Dedifferentiated amniotic fluid mesenchymal stem cell (primary cell): ENCODE measurements around the gene RHOT2.

Experiments used
- DNase-seq: peaks from one replicate; pipeline ENCODE4 v3.0.0-alpha.2; 2016; ENCODE audit errors: extremely low spot score

The RHOT2 gene

DNA sequence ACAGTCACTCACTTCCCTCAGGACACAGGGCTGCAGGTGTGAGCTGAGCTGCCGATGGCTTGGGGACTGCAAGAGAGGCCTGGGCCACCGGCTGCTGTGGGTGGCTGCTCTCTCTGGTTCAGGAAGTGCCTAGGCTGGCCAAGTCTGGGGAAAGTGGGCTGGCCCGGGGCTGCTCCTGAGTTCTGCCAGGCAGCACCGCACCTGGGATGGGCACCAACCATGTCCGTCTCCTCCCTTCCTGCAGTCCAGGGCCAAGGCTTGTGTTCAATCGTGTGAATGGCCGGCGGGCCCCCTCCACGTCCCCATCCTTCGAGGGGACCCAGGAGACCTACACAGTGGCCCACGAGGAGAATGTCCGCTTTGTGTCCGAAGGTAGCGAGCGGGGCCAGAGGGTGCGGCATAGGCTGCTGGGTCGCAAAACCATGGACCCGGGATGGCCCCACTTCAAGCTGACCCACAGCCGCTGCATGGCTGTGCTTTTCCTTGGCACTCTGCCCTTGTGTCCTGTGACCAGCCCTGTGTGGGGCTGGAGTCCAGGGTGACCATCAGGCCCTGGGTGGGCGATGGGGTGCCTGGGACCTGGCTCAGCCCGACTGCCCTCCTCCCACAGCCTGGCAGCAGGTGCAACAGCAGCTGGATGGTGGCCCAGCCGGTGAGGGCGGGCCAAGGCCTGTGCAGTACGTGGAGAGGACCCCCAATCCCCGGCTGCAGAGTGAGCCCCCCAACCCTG is 20.6 kb upstream of the RHOT2 start:
- DNase-seq: no peak

DNA sequence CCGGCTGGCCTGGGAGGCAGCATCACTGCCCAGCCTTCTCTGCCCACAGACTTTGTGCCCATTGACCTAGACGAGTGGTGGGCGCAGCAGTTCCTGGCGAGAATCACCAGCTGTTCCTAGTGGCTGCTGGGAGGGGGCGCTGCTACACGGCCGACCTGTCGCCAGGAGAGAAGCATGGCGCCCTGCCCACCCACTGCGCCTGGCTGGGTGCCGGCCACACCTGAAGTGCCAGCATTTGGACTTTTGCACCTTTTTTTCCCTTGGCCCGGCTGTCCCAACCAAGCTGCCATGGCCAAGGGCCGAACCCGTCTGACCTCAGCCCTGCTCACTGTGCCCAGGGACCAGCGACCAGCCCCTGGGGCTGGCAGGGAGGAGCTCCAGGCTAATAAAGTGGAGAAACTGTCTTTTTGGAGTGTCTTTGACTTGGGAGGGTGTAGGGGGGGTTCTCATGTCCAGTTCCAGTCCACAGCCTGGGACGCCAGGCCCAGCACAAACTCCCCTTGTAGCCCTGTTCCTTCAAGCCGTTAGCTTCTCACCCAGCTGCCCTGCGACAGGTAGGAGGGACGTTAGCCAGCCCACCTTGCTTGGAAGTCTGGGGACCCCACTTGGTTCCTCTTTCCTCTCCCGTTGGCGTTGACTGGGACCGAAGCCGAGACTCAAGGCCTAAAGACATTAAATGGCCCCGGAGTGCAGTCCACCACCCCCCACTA is 19.7 kb upstream of the RHOT2 start:
- no peak for DNase-seq

DNA sequence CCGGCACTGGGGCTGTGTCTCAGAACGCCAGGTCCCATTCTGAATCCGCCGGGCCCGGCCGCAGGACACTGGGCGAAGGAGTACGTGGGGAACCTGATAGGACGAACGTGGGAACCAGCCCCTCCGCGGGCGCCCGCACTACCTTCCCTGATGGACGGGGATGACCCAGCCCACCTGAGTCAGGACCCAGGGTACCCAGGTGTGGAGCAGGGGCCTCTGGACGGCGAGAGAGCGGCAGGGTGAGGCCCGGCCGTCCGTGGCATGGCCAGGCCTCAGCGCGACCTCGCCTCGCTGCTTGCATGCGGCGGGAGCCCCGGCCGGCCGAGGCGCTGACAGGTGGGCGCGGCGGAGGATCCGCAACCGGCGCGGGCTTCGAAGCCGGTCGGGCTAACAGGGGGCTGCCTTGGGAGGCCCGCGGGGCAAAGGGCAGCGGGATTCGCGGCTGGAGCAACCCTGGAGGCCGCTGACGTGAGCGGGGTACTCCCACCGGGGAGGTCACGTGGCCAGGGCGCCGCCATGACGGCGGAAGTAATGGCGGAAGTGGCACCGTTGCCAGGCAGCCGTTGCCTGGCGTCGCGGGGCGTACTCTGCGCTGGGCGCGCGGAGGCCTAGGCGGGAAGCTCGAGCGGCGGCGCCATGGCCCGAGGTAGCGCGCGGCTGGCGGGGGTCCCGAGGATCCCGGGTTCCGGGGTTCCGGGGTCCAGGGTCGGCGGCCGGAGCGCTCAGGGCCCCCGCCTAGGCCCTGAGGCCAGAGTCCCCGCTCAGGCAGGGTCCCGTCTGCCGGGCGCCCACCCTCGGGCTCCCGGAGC is 18.9 kb upstream of the RHOT2 start, which contains the start of gene WDR90:
TSS of gene WDR90 (plus strand) at position 585 of the 809 bp plus-strand sequence. CDS start at position 637, 52 bp downstream.
- peak; percentile 75 for DNase-seq

DNA sequence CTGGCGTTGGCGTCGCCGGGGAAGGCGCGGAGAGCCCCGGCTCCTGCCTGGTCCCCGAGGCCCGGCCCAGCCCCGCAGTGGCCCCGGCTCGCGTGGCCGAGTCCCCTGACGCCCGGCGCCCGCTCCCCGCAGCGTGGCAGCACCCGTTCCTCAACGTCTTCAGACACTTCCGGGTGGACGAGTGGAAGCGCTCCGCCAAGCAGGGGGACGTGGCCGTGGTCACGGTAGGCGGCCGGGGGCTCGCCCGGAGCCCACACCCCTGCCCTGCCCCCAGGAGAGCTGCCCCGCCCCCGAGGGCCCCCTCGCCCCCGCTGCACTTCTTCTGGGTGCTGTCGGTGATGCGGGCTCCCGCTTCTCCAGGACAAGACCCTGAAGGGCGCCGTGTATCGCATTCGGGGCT is 18.3 kb upstream of the RHOT2 start:
- DNase-seq: no peak

DNA sequence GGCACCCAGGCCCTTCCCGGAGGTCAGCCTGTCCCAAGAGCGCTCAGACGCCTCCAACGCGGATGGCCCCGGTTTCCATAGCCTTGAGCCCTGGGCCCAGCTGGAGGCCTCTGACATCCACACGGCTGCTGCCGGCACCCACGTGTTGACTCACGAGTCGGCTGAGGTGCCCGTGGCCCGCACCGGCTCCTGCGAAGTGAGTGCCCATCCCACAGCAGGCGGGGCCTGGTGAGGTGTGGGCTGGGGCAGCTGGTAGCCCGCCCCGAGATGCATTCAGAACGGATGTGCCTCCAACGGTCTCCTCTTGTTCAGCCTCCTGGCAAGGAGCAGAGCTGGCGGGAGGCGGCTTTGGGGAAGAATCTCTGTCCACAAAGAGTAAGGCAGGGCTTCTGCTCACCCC is 16.1 kb upstream of the RHOT2 start:
- DNase-seq: no peak

DNA sequence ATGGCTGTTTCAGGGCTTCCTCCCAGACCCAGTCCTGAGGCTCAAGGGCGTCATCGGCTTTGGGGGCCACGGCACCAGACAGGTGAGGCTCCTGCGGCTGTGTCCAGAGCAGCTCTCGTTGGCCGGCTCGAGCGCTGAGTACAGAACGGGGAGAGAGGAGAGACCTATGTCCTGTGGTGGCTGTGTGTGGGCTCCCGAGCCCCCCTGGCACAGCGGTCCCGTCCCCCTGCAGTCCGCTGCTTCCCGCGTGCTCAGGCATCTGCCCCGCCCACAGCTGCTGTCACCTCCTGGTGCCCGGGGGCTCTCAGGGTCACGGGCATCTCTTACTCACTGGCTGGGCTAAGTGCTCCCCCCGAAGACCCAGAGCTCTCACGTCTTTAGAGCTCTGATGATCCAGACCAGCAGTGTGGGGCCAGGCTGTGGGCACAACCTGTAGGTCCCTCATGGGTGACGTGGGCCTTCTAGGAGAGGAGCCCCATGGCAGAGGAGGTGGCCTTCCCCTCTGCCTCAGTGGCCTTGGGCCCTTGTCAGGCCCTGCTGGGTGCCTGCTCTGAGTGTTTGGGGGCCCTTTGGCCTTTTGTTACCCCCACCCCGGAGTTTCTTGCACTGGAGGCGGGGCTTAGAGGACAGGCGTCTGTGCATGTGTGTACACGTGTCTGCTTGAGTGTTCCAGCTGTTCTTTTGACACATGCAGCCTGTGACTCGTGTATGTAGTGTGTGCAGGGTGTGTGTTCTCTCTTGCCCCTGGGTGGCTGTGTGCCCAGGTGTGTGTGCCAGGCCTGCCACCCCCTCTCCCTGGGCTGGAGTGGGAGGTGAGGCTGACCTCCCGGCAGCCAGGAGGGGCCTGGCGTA is 15.3 kb upstream of the RHOT2 start:
- no peak for DNase-seq

DNA sequence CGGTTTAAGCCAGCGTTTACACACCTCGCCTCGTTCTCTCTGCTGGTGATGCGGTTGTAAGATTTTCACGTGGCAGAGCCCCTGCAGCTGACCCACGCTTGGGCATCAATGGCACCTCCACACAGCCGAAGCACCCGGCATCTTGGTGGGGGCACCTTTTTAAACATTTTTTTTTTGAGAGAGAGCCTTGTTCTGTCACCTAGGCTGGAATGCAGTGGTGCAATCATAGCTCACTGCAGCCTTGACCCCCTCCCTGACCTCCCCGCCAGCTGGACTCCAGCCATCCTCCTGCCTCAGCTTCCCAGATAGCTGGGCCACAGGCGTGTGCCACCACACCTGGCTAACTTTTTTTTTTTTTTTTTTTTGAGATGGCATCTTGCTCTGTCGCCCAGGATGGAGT is 13.9 kb upstream of the RHOT2 start:
- no peak for DNase-seq

DNA sequence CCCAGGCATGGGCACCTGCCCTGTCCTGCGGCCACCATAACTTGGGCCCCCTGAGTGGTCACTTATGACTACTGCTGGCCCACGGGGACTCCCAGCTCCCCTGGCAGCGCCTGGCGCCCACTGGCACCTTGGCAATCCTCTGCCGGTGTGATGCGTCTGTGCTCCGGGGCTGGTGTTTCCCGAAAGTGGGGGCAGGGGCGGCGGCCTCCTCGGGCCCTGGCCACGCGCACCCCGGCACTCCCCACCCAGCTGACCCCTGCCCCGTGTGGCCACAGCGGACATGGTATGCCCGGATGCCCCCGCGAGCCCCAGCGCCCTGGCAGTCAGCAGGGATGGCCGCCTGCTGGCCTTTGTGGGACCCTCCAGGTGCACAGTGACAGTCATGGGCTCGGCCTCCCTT is 10.4 kb upstream of the RHOT2 start:
- no peak for DNase-seq

DNA sequence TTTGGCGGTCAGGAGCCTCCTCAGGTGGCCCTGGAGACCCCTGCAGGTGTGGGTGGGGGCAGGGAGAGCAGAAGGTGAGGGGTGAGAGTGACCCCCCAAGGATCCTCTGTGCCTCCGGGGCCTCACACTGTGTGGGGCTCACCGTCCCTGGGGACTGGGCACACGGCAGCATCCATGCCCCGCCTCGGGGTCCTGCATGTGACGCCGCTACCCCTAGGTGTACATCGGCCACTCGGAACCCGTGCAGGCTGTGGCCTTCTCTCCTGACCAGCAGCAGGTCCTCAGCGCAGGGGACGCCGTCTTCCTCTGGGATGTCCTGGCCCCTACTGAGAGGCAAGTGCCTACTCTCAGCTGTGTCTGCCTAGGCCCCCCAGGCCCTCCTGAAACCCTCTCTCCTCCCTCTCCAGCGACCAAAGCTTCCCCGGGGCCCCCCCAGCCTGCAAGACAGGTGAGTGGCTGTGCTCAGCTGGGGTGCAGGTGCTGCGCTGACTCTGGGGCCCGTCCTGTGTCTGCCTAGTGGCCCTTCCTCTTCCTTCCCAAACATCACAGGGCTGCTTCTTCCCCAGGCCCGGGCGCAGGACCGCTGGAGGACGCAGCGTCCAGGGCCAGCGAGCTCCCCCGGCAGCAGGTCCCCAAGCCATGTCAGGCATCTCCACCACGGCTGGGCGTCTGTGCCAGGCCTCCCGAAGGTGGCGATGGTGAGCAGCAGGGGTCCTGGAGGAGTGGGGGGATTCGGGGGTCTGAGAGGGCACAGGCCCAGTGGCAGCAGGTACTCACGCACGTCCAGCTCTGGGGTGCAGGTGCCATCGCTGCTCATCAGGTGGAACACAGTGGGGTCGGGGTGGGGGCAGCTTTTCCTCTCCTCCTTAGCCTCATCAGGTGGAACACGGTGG is 9.0 kb upstream of the RHOT2 start:
- no peak for DNase-seq

DNA sequence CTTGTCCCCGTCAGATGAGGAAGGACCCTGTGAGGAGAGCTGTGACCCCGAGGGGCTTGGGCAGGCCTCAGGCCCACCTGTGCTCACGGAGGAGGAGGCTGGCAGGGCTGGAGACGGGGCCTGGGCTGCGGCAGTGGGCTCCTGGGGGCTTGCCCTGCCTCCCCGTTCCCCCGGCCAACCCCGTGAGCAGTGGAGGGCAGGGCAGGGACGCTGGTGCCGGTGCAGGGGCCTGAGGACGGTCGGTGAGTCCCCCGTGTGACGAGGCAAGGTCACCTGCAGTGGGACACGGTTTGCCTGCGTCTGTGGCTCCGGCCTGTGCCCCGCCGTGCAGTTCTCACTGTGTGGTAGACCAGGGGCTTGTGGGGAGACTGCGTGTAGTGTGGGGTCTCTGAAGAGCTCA is 8.3 kb upstream of the RHOT2 start:
- no peak for DNase-seq

DNA sequence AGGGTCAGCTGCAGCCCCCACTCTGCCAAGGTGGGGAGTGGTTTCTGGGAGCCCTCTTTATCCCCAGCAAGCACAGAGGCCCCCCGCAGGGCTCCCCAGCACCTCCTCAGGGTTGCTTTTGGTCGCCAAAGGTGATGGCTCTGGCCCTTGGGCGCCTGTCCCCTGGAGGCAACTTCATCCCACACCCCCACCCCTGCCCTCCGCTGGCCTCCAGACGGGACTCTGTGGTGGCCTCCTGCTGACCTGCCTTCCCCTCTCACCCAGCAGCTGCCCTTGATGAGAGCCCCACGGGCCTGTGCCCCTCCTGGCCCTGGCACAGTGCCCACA is 7.8 kb upstream of the RHOT2 start:
- no peak for DNase-seq

DNA sequence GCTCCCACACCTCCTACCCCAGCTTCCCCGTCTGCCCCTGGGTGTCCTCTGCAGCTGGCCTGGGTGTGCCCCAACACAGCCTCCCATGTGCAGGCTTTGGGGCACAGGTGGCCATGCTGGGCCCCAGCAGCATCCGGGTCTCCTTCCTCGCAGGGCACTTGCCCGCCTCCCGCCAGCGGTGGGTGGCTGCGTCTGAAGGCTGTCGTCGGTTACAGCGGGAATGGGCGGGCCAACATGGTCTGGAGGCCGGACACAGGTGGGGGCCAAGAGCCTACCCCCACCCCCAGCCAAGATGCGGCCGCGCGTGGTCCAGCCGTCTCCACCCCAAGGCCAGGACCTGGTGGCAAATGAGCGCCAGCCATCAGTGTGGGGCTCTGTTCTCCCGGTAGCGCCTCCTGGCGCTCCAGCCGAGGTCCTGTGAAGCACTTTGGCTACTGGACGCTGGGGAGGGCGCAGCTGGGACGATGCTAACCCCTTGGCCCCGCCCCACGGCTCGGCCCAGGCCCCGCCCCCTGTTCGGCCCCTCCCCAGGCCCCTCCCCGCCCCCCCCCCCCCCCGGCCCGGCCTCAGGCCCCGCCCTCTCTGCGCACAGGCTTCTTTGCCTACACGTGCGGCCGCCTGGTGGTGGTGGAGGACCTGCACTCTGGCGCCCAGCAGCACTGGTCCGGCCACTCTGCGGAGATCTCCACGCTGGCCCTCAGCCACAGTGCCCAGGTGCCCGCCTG is 7.3 kb upstream of the RHOT2 start:
- DNase-seq: peak; percentile 21

DNA sequence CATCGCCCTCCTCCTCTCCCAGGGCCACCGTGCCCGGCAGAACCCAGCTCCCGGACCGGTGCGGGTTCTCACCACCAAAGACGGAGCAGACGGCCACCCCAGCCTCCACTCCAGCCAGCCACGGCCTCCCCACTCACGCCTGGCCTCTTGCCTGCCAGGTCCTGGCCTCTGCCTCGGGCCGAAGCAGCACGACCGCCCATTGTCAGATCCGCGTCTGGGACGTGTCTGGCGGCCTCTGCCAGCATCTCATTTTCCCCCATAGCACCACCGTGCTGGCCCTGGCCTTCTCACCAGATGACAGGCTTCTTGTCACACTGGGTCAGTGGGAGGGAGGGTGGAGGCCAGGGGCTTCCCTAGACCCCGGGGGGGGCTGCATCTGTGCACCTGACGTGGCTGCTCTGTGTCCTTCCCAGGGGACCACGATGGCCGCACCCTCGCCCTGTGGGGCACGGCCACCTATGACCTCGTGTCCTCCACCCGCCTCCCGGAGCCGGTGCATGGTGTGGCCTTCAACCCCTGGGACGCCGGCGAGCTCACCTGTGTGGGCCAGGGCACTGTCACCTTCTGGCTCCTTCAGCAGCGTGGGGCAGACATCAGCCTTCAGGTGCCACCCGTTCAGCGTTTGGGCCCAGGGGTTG is 6.6 kb upstream of the RHOT2 start:
- DNase-seq: no peak

DNA sequence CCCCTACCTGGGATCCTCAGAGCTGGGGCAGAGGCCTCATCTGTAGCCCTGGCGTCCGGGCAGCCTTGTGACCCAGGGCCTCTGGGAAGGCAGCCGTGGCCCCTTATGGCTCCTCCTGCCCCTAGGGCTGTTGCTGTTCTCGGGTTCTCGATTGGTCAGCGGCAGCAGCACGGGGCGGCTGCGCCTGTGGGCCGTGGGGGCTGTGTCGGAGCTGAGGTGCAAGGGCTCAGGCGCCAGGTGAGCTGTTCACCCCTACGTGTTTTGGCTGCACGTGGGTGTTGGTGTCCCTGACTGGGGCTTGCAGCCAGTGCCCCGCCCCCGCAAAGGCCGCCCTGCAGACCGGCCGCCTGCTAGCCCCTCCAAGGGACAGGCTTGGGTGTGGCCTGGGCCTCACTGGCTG is 5.8 kb upstream of the RHOT2 start:
- DNase-seq: no peak

DNA sequence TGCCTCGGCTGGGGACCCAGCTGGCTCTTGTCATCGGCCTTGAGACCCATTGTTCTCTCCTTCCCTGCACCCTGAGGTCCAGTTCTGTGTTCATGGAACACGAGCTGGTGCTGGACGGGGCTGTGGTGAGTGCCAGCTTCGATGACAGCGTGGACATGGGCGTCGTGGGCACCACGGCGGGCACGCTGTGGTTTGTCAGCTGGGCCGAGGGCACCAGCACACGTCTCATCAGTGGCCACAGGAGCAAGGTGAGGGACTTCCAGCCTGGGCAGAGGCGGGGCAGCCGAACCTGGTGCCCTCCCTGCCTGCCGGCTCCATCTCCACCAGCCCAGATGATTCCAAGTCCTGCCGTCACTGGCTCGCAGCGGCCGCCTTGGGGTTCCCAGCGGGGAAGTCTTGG is 5.3 kb upstream of the RHOT2 start:
- DNase-seq: no peak

DNA sequence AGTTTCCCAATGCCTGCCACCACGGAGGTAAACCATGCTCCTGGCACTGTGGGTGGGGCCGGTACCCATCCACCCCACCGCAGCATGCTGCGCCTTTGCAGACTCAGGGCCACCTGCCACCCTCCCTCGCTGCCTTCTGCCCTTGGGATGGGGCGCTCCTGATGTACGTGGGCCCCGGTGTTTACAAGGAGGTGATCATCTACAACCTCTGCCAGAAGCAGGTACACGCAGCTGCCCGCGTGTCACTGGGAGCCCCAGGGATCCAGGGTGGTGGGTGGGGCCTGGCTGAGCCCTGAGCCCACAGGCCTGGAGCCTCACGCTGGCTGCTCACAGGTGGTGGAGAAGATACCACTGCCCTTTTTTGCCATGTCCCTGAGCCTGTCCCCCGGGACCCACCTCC is 1.4 kb upstream of the RHOT2 start:
- DNase-seq: no peak

DNA sequence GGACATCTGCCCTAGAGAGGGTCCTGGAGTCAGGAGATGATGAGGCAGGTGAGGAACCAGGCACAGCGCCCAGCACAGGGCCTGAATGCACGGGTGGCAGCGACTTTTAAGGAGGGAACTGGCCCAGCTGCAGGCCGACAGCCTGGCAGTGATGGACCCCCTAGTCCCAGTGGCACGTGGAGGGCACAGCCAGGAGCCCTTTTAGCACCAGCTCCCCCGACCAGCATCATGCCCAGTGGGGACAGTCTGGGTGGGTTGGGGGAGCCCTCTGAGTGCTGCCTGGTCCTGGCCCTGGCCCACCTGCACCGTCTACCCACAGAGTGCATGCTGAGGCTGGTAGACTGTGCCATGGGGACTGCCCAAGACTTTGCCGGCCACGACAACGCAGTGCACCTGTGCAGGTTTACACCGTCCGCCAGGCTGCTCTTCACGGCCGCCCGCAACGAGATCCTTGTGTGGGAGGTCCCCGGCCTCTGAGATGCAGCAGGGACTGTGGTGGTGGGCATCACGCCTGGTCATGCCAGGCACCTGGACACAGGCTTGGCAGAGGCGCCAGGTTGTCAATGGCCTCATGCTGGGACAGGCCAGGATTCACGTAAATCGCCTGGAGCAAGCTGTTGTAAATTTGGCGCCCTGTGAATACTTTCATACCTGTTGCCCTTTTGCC is 686 bp upstream of the RHOT2 start:
- no peak for DNase-seq

DNA sequence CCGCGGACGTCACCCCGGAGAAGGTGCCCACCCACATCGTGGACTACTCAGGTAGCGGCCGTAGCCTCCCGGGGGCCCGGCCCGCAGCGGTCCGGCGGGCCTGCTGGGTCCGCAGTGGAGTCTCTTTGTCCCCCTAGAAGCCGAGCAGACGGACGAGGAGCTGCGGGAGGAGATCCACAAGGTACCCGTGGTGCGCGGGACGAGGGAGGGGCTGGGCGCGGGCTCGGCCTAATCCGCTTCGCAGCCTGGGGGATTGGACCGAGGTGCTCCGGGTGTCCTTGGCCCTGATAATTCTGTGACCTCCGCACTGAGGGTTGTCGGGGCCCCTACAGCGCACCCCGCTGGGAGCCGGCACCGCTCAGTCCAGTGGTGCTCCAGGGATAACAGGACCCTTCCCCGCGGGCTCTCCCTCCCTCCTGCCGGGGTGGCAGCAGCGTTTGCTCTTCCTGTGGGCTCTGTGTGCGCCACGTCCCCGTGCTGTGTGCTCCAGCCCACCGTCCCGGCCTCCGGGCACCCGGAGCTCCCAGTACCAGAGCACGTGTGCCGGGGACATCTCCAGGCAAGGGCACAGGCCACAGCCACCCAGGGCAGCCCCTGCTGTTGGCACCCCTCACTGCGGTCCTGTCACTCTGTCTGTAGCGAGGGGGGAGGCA is 713 bp downstream of the RHOT2 start:
- no peak for DNase-seq

DNA sequence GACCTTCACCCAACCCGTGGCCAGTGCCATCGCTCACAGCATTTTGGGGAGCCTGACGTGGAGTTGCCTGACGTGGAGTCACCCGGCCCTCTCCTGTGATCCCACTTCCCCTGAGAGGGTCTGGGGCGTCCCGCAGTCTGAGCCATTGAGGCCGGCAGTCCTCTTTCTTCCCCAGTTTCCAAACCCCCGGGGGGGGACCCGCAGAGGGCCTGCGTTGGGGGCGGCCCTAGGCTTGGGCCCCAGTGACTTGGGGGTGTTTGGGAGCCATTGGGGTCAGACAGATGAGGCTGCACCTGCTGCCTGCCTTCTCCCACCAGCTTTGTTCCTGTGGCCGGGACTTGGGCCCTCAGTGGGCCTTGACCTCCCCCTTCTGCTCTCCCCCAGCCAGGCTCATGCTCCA is 1.7 kb downstream of the RHOT2 start:
- DNase-seq: no peak
